Gastroesophageal sphincter (tissue), 2 donors: ENCODE measurements around the gene ADCY9.

ENCODE experiments used
- POLR2A ChIP-seq, 2 donors: fragments of 450-650 bp; IDR thresholded peaks; one replicate each; pipeline ENCODE4 v1.6.1; 2017; ENCODE audit warnings: antibody characterized with exemption in 2 of 2, mild to moderate bottlenecking in 2 of 2, moderate library complexity in 1 of 2
- POLR2AphosphoS5 ChIP-seq: sonication (generic); formaldehyde crosslinking; IDR thresholded peaks from one replicate; pipeline ENCODE4 v1.6.1; 2017; ENCODE audit warnings: antibody characterized with exemption

DNA sequence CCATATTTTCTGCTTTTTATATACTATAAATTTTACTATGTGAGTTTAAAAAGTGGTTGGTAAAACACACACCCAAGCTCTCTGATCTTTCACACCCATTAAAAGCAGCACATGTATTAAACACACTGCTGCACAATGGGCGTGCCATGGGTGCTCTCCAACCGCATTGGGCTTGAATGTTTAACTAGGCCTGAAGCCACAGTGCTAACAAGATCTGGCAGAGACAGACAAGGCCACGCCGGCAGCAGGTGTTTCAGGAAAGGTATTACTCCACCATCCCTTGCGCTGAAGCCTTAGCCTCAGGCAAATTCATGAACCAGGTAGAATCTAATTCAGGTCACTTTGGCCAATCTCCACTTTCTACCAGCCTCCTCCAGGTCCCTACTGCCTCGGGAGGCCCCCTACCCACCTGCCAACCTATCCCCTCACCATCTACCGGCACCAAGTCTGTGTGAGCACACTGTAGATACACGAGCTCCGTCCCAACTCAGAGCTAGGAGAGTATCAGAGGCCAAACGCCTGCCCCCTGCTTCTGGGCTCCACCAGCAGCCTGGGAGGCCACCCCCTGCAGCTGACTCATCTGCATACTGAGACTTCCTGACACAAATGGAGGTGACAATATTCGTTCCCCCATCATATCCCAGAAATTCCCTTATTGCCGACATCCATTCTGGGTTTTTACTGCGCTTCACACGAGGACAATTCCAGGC is 95.0 kb downstream of the ADCY9 start:
- TF ChIP-seq POLR2AphosphoS5 (no peak), POLR2A (IDR thresholded peaks at IDR 0.05) (no peak)
